Sigmoid colon (tissue), 7 donors: ENCODE measurements around the gene SND1. TPM values are rescaled to one million over a fixed set of nuclear protein-coding genes. Genes with fewer than 3 reads are reported as not detected.

ENCODE experiments used
- DNase-seq: peaks from one replicate; pipeline ENCODE4 v3.0.0-alpha.2; 2019
- H3K27ac ChIP-seq, 4 donors: fragments of 200-600 bp; sonication (generic); one replicate each; pipeline ENCODE4 v1.5.1; 2016 to 2019; ENCODE audit warnings: mild to moderate bottlenecking in 1 of 4
- H3K27me3 ChIP-seq, 3 donors: fragments of 200-600 bp; sonication (generic); one replicate each; pipeline ENCODE4 v1.5.1; 2019; ENCODE audit warnings: mild to moderate bottlenecking in 1 of 3
- H3K36me3 ChIP-seq, 4 donors: fragments of 200-600 bp; sonication (generic); one replicate each; pipeline ENCODE4 v1.5.1; 2016 to 2019
- H3K4me1 ChIP-seq, 4 donors: fragments of 200-600 bp; sonication (generic); one replicate each; pipeline ENCODE4 v1.5.1; 2017 to 2019
- H3K4me3 ChIP-seq, 4 donors: fragments of 200-600 bp; sonication (generic); one replicate each; pipeline ENCODE4 v1.5.1; 2017 to 2019; ENCODE audit warnings: mild to moderate bottlenecking in 2 of 4, moderate library complexity in 1 of 4
- H3K9me3 ChIP-seq, 4 donors: fragments of 200-600 bp in 3 of 4; sonication (generic) in 3 of 4; one replicate each; pipeline versions ENCODE4 v1.5.1 to v1.6.1; 2013 to 2019
- EP300 ChIP-seq, 4 donors: sonication (generic); formaldehyde crosslinking; IDR thresholded peaks; one replicate each; pipeline ENCODE4 v1.6.1; 2017; ENCODE audit warnings: antibody characterized with exemption in 4 of 4
- POLR2A ChIP-seq, 2 donors: fragments of 450-650 bp; IDR thresholded peaks; one replicate each; pipeline ENCODE4 v1.6.1; 2016; ENCODE audit warnings: antibody characterized with exemption in 2 of 2, mild to moderate bottlenecking in 2 of 2, moderate library complexity in 2 of 2
- POLR2AphosphoS5 ChIP-seq, 4 donors: sonication (generic); formaldehyde crosslinking; IDR thresholded peaks; one replicate each; pipeline ENCODE4 v1.6.1; 2017; ENCODE audit warnings: antibody characterized with exemption in 4 of 4
- WGBS, 2 donors: extraction: QIAGEN DNeasy Blood & Tissue Kit; methylation state at CpG; one replicate each; pipeline ENCODE4 v1.1.7; 2013; 5-methylcytosine and 5-hydroxymethylcytosine counted together
- intact Hi-C: fragments of 100-400 bp; cut with DNase I; formaldehyde crosslinking; loops from one replicate; pipeline ENCODE4 v1.15.1; 2023
- polyA plus RNA-seq, 3 donors: library from polyadenylated mRNA; stranded (reverse); fragments of 200-250 nt; gene quantifications; one replicate each; pipeline ENCODE4 v1.2.3, GENCODE V29; 2013
- total RNA-seq, 4 donors: library from RNA; depleted of rRNA; stranded (reverse); fragments of >200 nt; gene quantifications; one replicate each; pipeline ENCODE4 v1.1.0, GENCODE V29; 2016
- TF ChIP-seq, protein P1 (sequence below), 4 experiments: fragments of 450-650 bp in 3 of 4; fragments of 200-600 bp in 1 of 4; IDR thresholded peaks; one replicate each; pipeline ENCODE4 v1.5.1; 2016 to 2019; ENCODE audit warnings: antibody characterized with exemption in 4 of 4, mild to moderate bottlenecking in 3 of 4, moderate library complexity in 2 of 4
- donor health status: healthy with polysubstance abuse.
- donor health status: Bipolar disorder and iron deficiency.
- donor health status: healthy.

The SND1 gene
- total and polyA plus RNA-seq, 7 donors: 30.6 to 93.4 (median 71.3) TPM

DNA sequence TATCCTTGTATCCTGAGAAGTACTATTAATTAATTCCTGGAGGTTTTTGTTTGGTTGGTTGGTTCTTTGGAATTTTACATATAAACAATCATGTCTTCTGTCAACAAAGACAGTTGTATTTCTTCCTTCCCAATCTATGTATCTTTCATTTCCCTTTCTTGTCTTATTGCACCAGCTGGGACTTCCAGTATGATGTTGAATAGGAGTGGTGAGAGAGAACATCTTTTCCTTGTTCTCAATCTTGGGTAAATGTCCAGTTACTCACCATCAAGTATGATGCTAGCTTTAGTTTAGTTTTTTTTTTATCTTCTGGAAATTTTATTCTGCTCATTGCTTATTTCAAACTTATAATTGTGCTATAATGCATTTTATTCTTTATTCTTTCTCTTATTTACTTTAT is 26.7 kb upstream of the SND1 start:
- intact Hi-C loops: no loop called here
- Histone ChIP-seq H3K4me3 (no peak overlapping the region), H3K27me3 (peaks cover 0 to 6% (median 2%) of the 10 kb centered on the region in 3 donors), H3K9me3 (no peaks in the 10 kb centered on the region), H3K4me1 (no peaks in the 10 kb centered on the region), H3K27ac (no peak overlapping the region), H3K36me3 (no peaks in the 10 kb centered on the region)
- TF ChIP-seq POLR2A (IDR thresholded peaks at IDR 0.05) (no peak), POLR2AphosphoS5 (IDR thresholded peaks at IDR 0.05) (no peak), EP300 (IDR thresholded peaks at IDR 0.05) (no peak)
- TF ChIP-seq, protein P1, sequence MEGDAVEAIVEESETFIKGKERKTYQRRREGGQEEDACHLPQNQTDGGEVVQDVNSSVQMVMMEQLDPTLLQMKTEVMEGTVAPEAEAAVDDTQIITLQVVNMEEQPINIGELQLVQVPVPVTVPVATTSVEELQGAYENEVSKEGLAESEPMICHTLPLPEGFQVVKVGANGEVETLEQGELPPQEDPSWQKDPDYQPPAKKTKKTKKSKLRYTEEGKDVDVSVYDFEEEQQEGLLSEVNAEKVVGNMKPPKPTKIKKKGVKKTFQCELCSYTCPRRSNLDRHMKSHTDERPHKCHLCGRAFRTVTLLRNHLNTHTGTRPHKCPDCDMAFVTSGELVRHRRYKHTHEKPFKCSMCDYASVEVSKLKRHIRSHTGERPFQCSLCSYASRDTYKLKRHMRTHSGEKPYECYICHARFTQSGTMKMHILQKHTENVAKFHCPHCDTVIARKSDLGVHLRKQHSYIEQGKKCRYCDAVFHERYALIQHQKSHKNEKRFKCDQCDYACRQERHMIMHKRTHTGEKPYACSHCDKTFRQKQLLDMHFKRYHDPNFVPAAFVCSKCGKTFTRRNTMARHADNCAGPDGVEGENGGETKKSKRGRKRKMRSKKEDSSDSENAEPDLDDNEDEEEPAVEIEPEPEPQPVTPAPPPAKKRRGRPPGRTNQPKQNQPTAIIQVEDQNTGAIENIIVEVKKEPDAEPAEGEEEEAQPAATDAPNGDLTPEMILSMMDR (IDR thresholded peaks at IDR 0.05): no peak
- DNase-seq: no peak

DNA sequence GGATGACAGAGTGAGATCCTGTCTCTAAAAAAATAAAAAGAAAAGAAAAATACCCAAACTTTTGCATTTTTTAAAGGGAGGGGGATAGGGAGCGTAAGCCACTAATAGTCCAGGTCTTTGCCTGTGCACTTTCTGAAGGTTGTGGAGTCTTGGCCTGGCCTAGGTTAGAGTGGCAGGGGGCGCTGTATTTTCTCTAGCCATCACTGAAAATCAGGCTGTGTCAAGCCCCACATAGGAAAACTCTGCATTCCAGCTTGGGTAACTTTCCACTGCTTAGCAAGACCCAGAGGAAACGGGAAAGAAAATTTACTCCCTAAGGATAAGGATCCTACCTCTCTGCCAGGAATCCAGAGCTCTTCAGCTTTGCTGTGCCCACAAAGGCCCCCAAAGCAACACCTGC is 23.5 kb upstream of the SND1 start:
- Histone ChIP-seq H3K9me3 (no peaks in the 10 kb centered on the region), H3K4me1 (no peaks in the 10 kb centered on the region), H3K27me3 (peaks cover 0 to 2% (median 0%) of the 10 kb centered on the region in 3 donors), H3K36me3 (no peaks in the 10 kb centered on the region), H3K27ac (no peak overlapping the region), H3K4me3 (no peak overlapping the region)
- 61 to 71% methylated on average over 3 of the region's 3 CpGs for WGBS, 2 donors
- intact Hi-C loops: no loop called here
- TF ChIP-seq EP300 (IDR thresholded peaks at IDR 0.05) (no peak), POLR2AphosphoS5 (IDR thresholded peaks at IDR 0.05) (no peak), POLR2A (IDR thresholded peaks at IDR 0.05) (no peak)
- TF ChIP-seq, protein P1 (IDR thresholded peaks at IDR 0.05): no peak
- no peak for DNase-seq

DNA sequence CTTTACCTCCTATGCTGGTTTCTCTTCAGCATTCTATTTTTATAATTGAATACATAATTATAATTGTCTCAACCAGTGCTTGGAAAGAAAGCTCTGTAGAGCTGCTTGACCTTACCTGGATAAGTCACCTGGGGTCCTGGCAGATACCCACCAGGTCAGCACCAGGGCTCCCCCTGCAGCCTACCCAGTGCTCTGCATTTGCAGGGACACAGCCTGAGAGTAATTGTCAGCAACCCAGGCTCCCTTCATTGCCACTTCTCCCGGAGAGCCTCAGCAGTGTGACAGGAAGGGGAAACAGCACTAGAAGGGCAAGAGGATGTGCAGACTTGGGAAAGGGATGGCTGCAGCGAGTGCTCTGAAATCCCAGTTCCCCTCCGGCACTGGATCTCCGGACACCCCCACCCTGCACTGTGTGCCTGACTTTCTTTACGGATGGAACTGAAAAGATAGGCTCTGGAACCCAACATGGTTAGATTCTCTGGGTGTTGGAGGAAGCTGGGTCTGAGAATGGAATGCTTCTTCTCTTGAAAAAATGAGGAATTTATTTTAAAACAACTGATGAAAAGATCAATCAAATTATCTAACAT is 22.6 kb upstream of the SND1 start:
- TF ChIP-seq, protein P1 (IDR thresholded peaks at IDR 0.05): peak in 1 of 4 experiments; percentile 25
- TF ChIP-seq POLR2A (IDR thresholded peaks at IDR 0.05): no peak
- TF ChIP-seq EP300 (IDR thresholded peaks at IDR 0.05): no peak
- no peak for TF ChIP-seq POLR2AphosphoS5 (IDR thresholded peaks at IDR 0.05)
- Histone ChIP-seq H3K9me3 (no peaks in the 10 kb centered on the region), H3K36me3 (no peaks in the 10 kb centered on the region), H3K27ac (no peak overlapping the region), H3K4me1 (no peaks in the 10 kb centered on the region), H3K4me3 (no peak overlapping the region), H3K27me3 (peaks cover 0 to 6% (median 0%) of the 10 kb centered on the region in 3 donors)
- 17 to 27% methylated on average over 5 of the region's 5 CpGs for WGBS, 2 donors
- intact Hi-C loops: no loop called here
- no peak for DNase-seq

DNA sequence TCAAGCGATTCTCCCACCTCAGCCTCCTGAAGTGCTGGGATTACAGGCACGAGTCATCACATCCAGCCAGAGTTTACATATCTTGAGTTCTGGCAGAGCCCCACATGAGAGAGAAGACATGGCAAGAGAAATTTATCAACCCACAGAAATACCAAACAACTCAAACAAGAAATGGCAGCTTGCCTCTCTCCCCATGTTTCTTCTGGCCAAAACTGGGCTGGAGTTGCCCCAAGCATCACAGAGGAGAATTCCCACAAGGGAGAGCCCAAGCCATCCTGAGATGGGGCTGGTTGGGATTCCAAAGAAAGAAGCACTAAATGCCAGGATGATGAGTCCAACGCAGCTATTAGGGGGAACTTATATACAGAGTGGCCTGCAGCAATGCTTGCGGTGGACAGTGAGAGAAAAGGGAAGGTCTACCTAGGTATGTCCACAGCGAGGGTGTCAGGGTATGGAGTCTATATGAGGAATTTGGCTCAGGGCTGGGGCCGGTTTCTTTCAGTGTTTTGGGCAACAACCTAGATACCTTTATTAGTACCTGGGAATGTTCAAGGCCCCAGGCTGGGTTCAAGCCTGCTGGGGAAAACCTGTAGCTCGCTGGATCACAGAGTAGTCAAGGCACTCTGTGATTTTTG is 19.6 kb upstream of the SND1 start:
- Histone ChIP-seq H3K27me3 (peaks cover 0 to 10% (median 0%) of the 10 kb centered on the region in 3 donors), H3K27ac (no peak overlapping the region), H3K36me3 (no peaks in the 10 kb centered on the region), H3K4me1 (no peaks in the 10 kb centered on the region), H3K4me3 (no peak overlapping the region), H3K9me3 (no peaks in the 10 kb centered on the region)
- no peak for DNase-seq
- 89% methylated on average over 7 of the region's 7 CpGs for WGBS, 2 donors
- intact Hi-C loops: no loop called here
- TF ChIP-seq POLR2A (IDR thresholded peaks at IDR 0.05): no peak
- TF ChIP-seq, protein P1 (IDR thresholded peaks at IDR 0.05): no peak
- TF ChIP-seq POLR2AphosphoS5 (IDR thresholded peaks at IDR 0.05): no peak
- no peak for TF ChIP-seq EP300 (IDR thresholded peaks at IDR 0.05)
